Panc1 (cell line): ENCODE results near the gene DNAJC5G. TPM values are rescaled to one million over a fixed set of nuclear protein-coding genes. Genes with fewer than 3 reads are reported as not detected.

Source experiments
- ATAC-seq: fragments of 200-7000 bp; cut with Tn5 transposase; 2 replicates; pipeline ENCODE4 v1.9.1; 2020; ENCODE audit warnings: mild to moderate bottlenecking, moderate library complexity
- BruUV-seq: library from RNA; stranded (reverse); fragments of 400-500 nt; replicated peaks from 2 replicates; lab custom pipeline; 2021; lab: Mats Ljungman, UMichigan
- CTCF ChIA-PET: fragments of 300-600 bp; sonication (Branson Sonifier 250); formaldehyde crosslinking; loops from one replicate; lab custom pipeline; 2022; ENCODE audit warnings: antibody characterized with exemption; lab: Charles Lee
- POLR2A ChIA-PET: fragments of 300-600 bp; sonication (Branson Sonifier 250); formaldehyde crosslinking; loops from one replicate; lab custom pipeline; 2022; ENCODE audit warnings: antibody characterized with exemption; lab: Charles Lee
- DNase-seq: peaks from one replicate; pipeline ENCODE4 v3.0.0-alpha.2; 2010; ENCODE audit warnings: low read depth, low spot score
- H3K27ac ChIP-seq: 2 replicates; pipeline ENCODE4 v1.5.1; 2011; ENCODE audit warnings: mild to moderate bottlenecking, low read length, inconsistent platforms
- H3K27me3 ChIP-seq: fragments of 200-500 bp; sonication (Bioruptor generic); 2 replicates; pipeline ENCODE4 v1.6.0; 2014; ENCODE audit warnings: low read length, inconsistent platforms; ENCODE audit not compliant: control insufficient read depth, insufficient read depth
- H3K36me3 ChIP-seq: fragments of 200-500 bp; sonication (Bioruptor generic); 2 replicates; pipeline ENCODE4 v1.5.1; 2014; ENCODE audit warnings: inconsistent platforms, mild to moderate bottlenecking, low read length, moderate library complexity; ENCODE audit not compliant: control insufficient read depth, insufficient read depth
- H3K4me1 ChIP-seq: 2 replicates; pipeline ENCODE4 v1.5.1; 2011; ENCODE audit warnings: inconsistent platforms, mild to moderate bottlenecking, low read length, moderate library complexity; ENCODE audit not compliant: control insufficient read depth, insufficient read depth
- H3K4me3 ChIP-seq, 2 experiments: 2 replicates each; pipeline ENCODE4 v1.5.1; 2011 to 2012; ENCODE audit warnings: low read depth in 2 of 2, low read length in 2 of 2, mild to moderate bottlenecking in 2 of 2, inconsistent platforms in 1 of 2, moderate library complexity in 1 of 2
- H3K9me3 ChIP-seq: fragments of 200-500 bp; sonication (Bioruptor generic); 2 replicates; pipeline ENCODE4 v1.5.1; 2014; ENCODE audit warnings: low read depth, mild to moderate bottlenecking, inconsistent platforms, low read length, moderate library complexity; ENCODE audit not compliant: control insufficient read depth, insufficient read depth
- POLR2AphosphoS5 ChIP-seq: IDR thresholded peaks from 2 replicates; pipeline ENCODE4 v1.6.1; 2012; ENCODE audit warnings: mild to moderate bottlenecking, low read depth, low read length, moderate library complexity
- REST ChIP-seq, 2 experiments: IDR thresholded peaks; 2 replicates each; pipeline ENCODE4 v1.6.1; 2011 to 2012; ENCODE audit warnings: low read depth in 2 of 2, control low read depth in 1 of 2, low read length in 1 of 2, mild to moderate bottlenecking in 1 of 2, moderate library complexity in 1 of 2; ENCODE audit not compliant: insufficient read depth in 1 of 2
- SIN3A ChIP-seq: IDR thresholded peaks from 2 replicates; pipeline ENCODE4 v1.6.1; 2012; ENCODE audit warnings: low read depth, mild to moderate bottlenecking, low read length, moderate library complexity, borderline replicate concordance; ENCODE audit not compliant: insufficient read depth
- TCF7L2 ChIP-seq: IDR thresholded peaks from 2 replicates; pipeline ENCODE4 v1.6.1; 2011; ENCODE audit warnings: mild to moderate bottlenecking, low read depth, low read length, inconsistent platforms
- in situ Hi-C: cut with HindIII; loops from 2 replicates; pipeline ENCODE4 v1.10.0; 2016; ENCODE audit warnings: low sequenced_read_pairs, low pct_unique_long_range_greater_than_20kb
- intact Hi-C: fragments of 100-400 bp; cut with micrococcal nuclease; formaldehyde crosslinking; loops from one replicate; pipeline ENCODE4 v1.10.0; 2022; ENCODE audit not compliant: unreplicated experiment
- total RNA-seq: library from RNA; stranded (reverse); gene quantifications from one replicate; pipeline ENCODE4 v1.2.1, GENCODE V29; 2021; ENCODE audit not compliant: unreplicated experiment
- TF ChIP-seq, protein P1 (sequence below): fragments of 450-650 bp; IDR thresholded peaks from 2 replicates; pipeline ENCODE4 v1.5.1; 2017; ENCODE audit warnings: mild to moderate bottlenecking

Gene DNAJC5G
- total RNA-seq, 1 experiment from 2014 or later: not detected

- intact Hi-C loops: no loop called here
- no peaks in the 10 kb centered on the region for H3K36me3 ChIP-seq
- POLR2A ChIA-PET: no interaction called here
- no peak for DNase-seq
- H3K4me1 ChIP-seq: peaks cover 11% of the 10 kb centered on the region
- no peaks in the 10 kb centered on the region for H3K9me3 ChIP-seq
- in situ Hi-C loops: no loop called here
- TF ChIP-seq SIN3A: no peak
- no peak for TF ChIP-seq TCF7L2
- TF ChIP-seq REST (IDR thresholded peaks at IDR 0.05; ENCODE audit: insufficient read depth in 1 of 2, low read depth in 2 of 2, low read length in 1 of 2): no peak
- TF ChIP-seq POLR2AphosphoS5: no peak
- TF ChIP-seq, protein P1, sequence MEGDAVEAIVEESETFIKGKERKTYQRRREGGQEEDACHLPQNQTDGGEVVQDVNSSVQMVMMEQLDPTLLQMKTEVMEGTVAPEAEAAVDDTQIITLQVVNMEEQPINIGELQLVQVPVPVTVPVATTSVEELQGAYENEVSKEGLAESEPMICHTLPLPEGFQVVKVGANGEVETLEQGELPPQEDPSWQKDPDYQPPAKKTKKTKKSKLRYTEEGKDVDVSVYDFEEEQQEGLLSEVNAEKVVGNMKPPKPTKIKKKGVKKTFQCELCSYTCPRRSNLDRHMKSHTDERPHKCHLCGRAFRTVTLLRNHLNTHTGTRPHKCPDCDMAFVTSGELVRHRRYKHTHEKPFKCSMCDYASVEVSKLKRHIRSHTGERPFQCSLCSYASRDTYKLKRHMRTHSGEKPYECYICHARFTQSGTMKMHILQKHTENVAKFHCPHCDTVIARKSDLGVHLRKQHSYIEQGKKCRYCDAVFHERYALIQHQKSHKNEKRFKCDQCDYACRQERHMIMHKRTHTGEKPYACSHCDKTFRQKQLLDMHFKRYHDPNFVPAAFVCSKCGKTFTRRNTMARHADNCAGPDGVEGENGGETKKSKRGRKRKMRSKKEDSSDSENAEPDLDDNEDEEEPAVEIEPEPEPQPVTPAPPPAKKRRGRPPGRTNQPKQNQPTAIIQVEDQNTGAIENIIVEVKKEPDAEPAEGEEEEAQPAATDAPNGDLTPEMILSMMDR: no peak
- BruUV-seq: no TSS peak
- no peak overlapping the region for H3K27ac ChIP-seq
- ATAC-seq: no peak
- CTCF ChIA-PET: no interaction called here
- H3K4me3 ChIP-seq: no peak overlapping the region
- H3K27me3 ChIP-seq: no peaks in the 10 kb centered on the region
These were observed 10.2 kb downstream of the DNAJC5G start for GRCh38 chr2:27285481-27285880.

DNA sequence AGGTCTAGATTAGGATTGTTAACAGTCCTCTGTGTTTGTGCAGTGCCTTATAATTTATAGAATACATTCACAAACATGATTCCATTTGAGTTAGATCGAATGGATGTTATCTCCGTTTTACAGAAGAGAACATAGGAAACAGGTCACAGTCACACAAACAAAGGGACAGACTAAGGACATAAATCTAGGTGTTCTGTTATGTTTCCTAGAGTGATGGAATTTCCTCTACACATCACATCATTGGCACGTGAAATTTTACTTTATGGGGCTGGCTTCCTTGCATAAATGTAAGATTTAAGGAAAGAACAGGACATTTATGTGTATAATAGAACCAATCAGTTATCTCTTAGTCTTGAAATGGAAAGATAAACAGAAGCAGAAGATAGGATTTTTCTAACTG, 13.4 kb downstream of the DNAJC5G start:
- Histone ChIP-seq H3K27ac (no peak overlapping the region), H3K9me3 (no peaks in the 10 kb centered on the region), H3K27me3 (no peaks in the 10 kb centered on the region), H3K4me1 (peaks cover 5% of the 10 kb centered on the region), H3K4me3 (no peak overlapping the region), H3K36me3 (no peaks in the 10 kb centered on the region)
- in situ Hi-C loops: no loop called here
- no peak for DNase-seq
- ATAC-seq: no peak
- POLR2A ChIA-PET: no interaction called here
- TF ChIP-seq REST (IDR thresholded peaks at IDR 0.05; ENCODE audit: insufficient read depth in 1 of 2, low read depth in 2 of 2, low read length in 1 of 2): no peak
- no peak for TF ChIP-seq TCF7L2
- no peak for TF ChIP-seq SIN3A
- no peak for TF ChIP-seq POLR2AphosphoS5
- TF ChIP-seq, protein P1: no peak
- intact Hi-C loops: no loop called here
- no TSS peak for BruUV-seq
- CTCF ChIA-PET: no interaction called here
